Aorta (tissue), 5 donors: Measurements from ENCODE around the gene PDGFB. TPM values are rescaled to one million over a fixed set of nuclear protein-coding genes. Genes with fewer than 3 reads are reported as not detected.

Experiments used
- ATAC-seq: fragments of 200-7000 bp; cut with Tn5 transposase; one replicate; pipeline ENCODE4 v1.9.1; 2022; ENCODE audit warnings: moderate library complexity; ENCODE audit not compliant: low FRiP score
- DNase-seq, 2 donors: peaks; one replicate each; pipeline ENCODE4 v3.0.0-alpha.2; 2020
- H3K27ac ChIP-seq, 2 donors: one replicate each; pipeline ENCODE4 v1.5.1; 2013; ENCODE audit warnings: low read length in 2 of 2, mild to moderate bottlenecking in 2 of 2, moderate library complexity in 2 of 2, control low read depth in 1 of 2, inconsistent platforms in 1 of 2, low read depth in 1 of 2
- H3K27me3 ChIP-seq, 2 donors: one replicate each; pipeline ENCODE4 v1.6.1; 2013; ENCODE audit warnings: control low read depth in 1 of 2, low read length in 1 of 2, mild to moderate bottlenecking in 1 of 2, moderate library complexity in 1 of 2; ENCODE audit not compliant: insufficient read depth in 2 of 2, control insufficient read depth in 1 of 2
- H3K36me3 ChIP-seq, 2 donors: one replicate each; pipeline ENCODE4 v1.6.1; 2013; ENCODE audit warnings: control low read depth in 1 of 2, low read length in 1 of 2, mild to moderate bottlenecking in 1 of 2; ENCODE audit not compliant: insufficient read depth in 2 of 2, control insufficient read depth in 1 of 2
- H3K4me1 ChIP-seq, 2 donors: one replicate each; pipeline ENCODE4 v1.6.1; 2013; ENCODE audit warnings: low read length in 2 of 2, control low read depth in 1 of 2, mild to moderate bottlenecking in 1 of 2, moderate library complexity in 1 of 2; ENCODE audit not compliant: insufficient read depth in 2 of 2, control insufficient read depth in 1 of 2
- H3K4me3 ChIP-seq, 2 donors: one replicate each; pipeline ENCODE4 v1.5.1; 2013; ENCODE audit warnings: low read length in 2 of 2, control low read depth in 1 of 2, mild to moderate bottlenecking in 1 of 2
- H3K9me3 ChIP-seq: one replicate; pipeline ENCODE4 v1.6.1; 2013; ENCODE audit warnings: mild to moderate bottlenecking, low read length; ENCODE audit not compliant: control insufficient read depth
- WGBS, 2 donors: extraction: QIAGEN DNeasy Blood & Tissue Kit; methylation state at CpG; one replicate each; pipeline ENCODE4 v1.1.7; 2013; 5-methylcytosine and 5-hydroxymethylcytosine counted together
- intact Hi-C, 2 donors: fragments of 100-400 bp; cut with DNase I; formaldehyde crosslinking; loops; one replicate each; pipeline versions ENCODE4 v1.14.2 to v1.15.0; 2022
- polyA plus RNA-seq, 2 donors: library from polyadenylated mRNA; stranded (reverse); fragments of 200-250 nt; gene quantifications; one replicate each; pipeline ENCODE4 v1.2.3, GENCODE V29; 2013
- total RNA-seq, 2 donors: library from RNA; stranded (reverse); fragmentation: NEBNext Ultra II Directional; extraction: Animal tissue kit (Norgen Biotek cat#: 25700); gene quantifications; one replicate each; pipeline ENCODE4 v1.2.1, GENCODE V29; 2021
- donor health status: healthy with polysubstance abuse.
- donor health status: Bipolar disorder and iron deficiency.
- donor health status: DM: no; HTN: no; CAD: no.
- donor health status: DM: no; HTN: no; CAD: no.
- donor health status: DM: yes; HTN: yes; CAD: no.

The PDGFB gene
- total and polyA plus RNA-seq, 4 donors, result 0.97 to 20.7 (median 4.3) TPM

- Histone ChIP-seq H3K4me1 (no peaks in the 10 kb centered on the region), H3K9me3 (no peaks in the 10 kb centered on the region), H3K27me3 (no peaks in the 10 kb centered on the region), H3K4me3 (no peak overlapping the region), H3K27ac (no peak overlapping the region), H3K36me3 (no peaks in the 10 kb centered on the region)
- ATAC-seq (no peak), DNase-seq (no peak)
- intact Hi-C loops, result no loop called here
- WGBS, 2 donors, result 58 to 70% methylated on average over 21 to 22 of the region's 22 CpGs
Observed at GRCh38 chr22:39245130-39246039, 603 bp upstream of the PDGFB start.

GRCh38 chr22:39244136-39244495, 666 bp downstream of the PDGFB start:
- DNase-seq (no peak), ATAC-seq (no peak)
- intact Hi-C loops, result no loop called here
- no peaks in the 10 kb centered on the region for H3K36me3 ChIP-seq
- no peaks in the 10 kb centered on the region for H3K4me1 ChIP-seq
- H3K9me3 ChIP-seq, result no peaks in the 10 kb centered on the region
- H3K27me3 ChIP-seq, result no peaks in the 10 kb centered on the region
- peak overlapping the region in 1 of 2 donors; percentile 42 for H3K4me3 ChIP-seq
- no peak overlapping the region for H3K27ac ChIP-seq
- WGBS, 2 donors, result 0 to 1% methylated on average over 23 to 30 of the region's 30 CpGs

GRCh38 chr22:39243439-39244135, 1.2 kb downstream of the PDGFB start:
- intact Hi-C loops, result no loop called here
- Histone ChIP-seq H3K4me3 (no peak overlapping the region), H3K4me1 (no peaks in the 10 kb centered on the region), H3K27me3 (no peaks in the 10 kb centered on the region), H3K9me3 (no peaks in the 10 kb centered on the region), H3K27ac (no peak overlapping the region), H3K36me3 (no peaks in the 10 kb centered on the region)
- peak; percentile 12 for ATAC-seq
- DNase-seq, result no peak
- WGBS, 2 donors, result 1% methylated on average over 32 to 65 of the region's 65 CpGs

GRCh38 chr22:39242595-39243438, 2.0 kb downstream of the PDGFB start:
- Histone ChIP-seq H3K36me3 (no peaks in the 10 kb centered on the region), H3K4me1 (no peaks in the 10 kb centered on the region), H3K9me3 (no peaks in the 10 kb centered on the region), H3K27me3 (no peaks in the 10 kb centered on the region), H3K4me3 (no peak overlapping the region), H3K27ac (no peak overlapping the region)
- DNase-seq (no peak), ATAC-seq (no peak)
- intact Hi-C loops, result no loop called here
- 1% methylated on average over 74 to 78 of the region's 78 CpGs for WGBS, 2 donors

- H3K36me3 ChIP-seq, result no peaks in the 10 kb centered on the region
- H3K27me3 ChIP-seq, result no peaks in the 10 kb centered on the region
- DNase-seq, result no peak
- H3K9me3 ChIP-seq, result no peaks in the 10 kb centered on the region
- WGBS, 2 donors, result 8 to 14% methylated on average over 42 to 92 of the region's 92 CpGs
- no peak for ATAC-seq
- intact Hi-C loops, result no loop called here
- H3K27ac ChIP-seq, result no peak overlapping the region
- H3K4me3 ChIP-seq, result no peak overlapping the region
- H3K4me1 ChIP-seq, result no peaks in the 10 kb centered on the region
Observed at GRCh38 chr22:39241794-39242594, 2.8 kb downstream of the PDGFB start.

GRCh38 chr22:39240831-39241793, 3.7 kb downstream of the PDGFB start:
- no peaks in the 10 kb centered on the region for H3K4me1 ChIP-seq
- 74 to 77% methylated on average over 27 of the region's 27 CpGs for WGBS, 2 donors

GRCh38 chr22:39239561-39240423, 5.0 kb downstream of the PDGFB start:
- Histone ChIP-seq H3K4me1 (no peaks in the 10 kb centered on the region), H3K27ac (no peak overlapping the region), H3K4me3 (no peak overlapping the region), H3K36me3 (no peaks in the 10 kb centered on the region), H3K9me3 (no peaks in the 10 kb centered on the region), H3K27me3 (no peaks in the 10 kb centered on the region)
- no peak for DNase-seq
- intact Hi-C loops, result no loop called here
- no peak for ATAC-seq
- WGBS, 2 donors, result 77 to 80% methylated on average over 20 of the region's 20 CpGs

More at GRCh38 chr22:39240831-39241793, 3.7 kb downstream of the PDGFB start:
- Histone ChIP-seq H3K27me3 (no peaks in the 10 kb centered on the region), H3K36me3 (no peaks in the 10 kb centered on the region), H3K27ac (no peak overlapping the region), H3K9me3 (no peaks in the 10 kb centered on the region), H3K4me3 (no peak overlapping the region)
- intact Hi-C loops, result no loop called here
- ATAC-seq, result no peak
- peak in 1 of 2 donors; percentile 83 for DNase-seq
